Neural cell (in vitro differentiated cells): ENCODE data around the gene TRIM5. TPM values are rescaled to one million over a fixed set of nuclear protein-coding genes. Genes with fewer than 3 reads are reported as not detected.

ENCODE experiments used
- H2AFZ ChIP-seq: fragments of 200-600, 300-800 bp; sonication (generic), shearing (Covaris generic); 2 replicates; pipeline ENCODE4 v1.6.0; 2014; ENCODE audit warnings: low read depth, mild to moderate bottlenecking, antibody characterized with exemption, low read length, moderate library complexity
- H3F3A ChIP-seq: fragments of 200-600 bp; shearing (Covaris generic); 2 replicates; pipeline ENCODE4 v1.6.1; 2016; ENCODE audit warnings: mild to moderate bottlenecking, moderate library complexity, mixed read lengths, antibody characterized with exemption, low read length; ENCODE audit not compliant: insufficient read depth, poor library complexity, severe bottlenecking
- H3K27ac ChIP-seq: fragments of 200-600, 300-800 bp; sonication (generic), shearing (Covaris generic); 2 replicates; pipeline ENCODE4 v1.5.1; 2014; ENCODE audit warnings: mild to moderate bottlenecking, low read length, moderate library complexity
- H3K27me3 ChIP-seq: fragments of 300-800, 200-600 bp; sonication (generic), shearing (Covaris generic); 2 replicates; pipeline ENCODE4 v1.6.0; 2014; ENCODE audit warnings: mild to moderate bottlenecking, low read depth, low read length, moderate library complexity; ENCODE audit not compliant: insufficient read depth
- H3K36me3 ChIP-seq: fragments of 300-800, 200-600 bp; sonication (generic), shearing (Covaris generic); 2 replicates; pipeline ENCODE4 v1.5.1; 2014; ENCODE audit warnings: mild to moderate bottlenecking, antibody characterized with exemption, low read length, moderate library complexity; ENCODE audit not compliant: insufficient read depth
- H3K4me2 ChIP-seq: fragments of 300-800, 200-600 bp; sonication (generic), shearing (Covaris generic); 2 replicates; pipeline ENCODE4 v1.6.0; 2014; ENCODE audit warnings: mild to moderate bottlenecking, low read length
- H3K4me3 ChIP-seq: fragments of 300-800, 200-600 bp; sonication (generic), shearing (Covaris generic); 2 replicates; pipeline ENCODE4 v1.5.1; 2014; ENCODE audit warnings: mild to moderate bottlenecking, low read length, moderate library complexity
- H3K79me2 ChIP-seq: fragments of 200-600 bp; shearing (Covaris generic); replicated peaks from 2 replicates; pipeline ENCODE4 v1.6.0; 2014; ENCODE audit warnings: mild to moderate bottlenecking, low read length, moderate library complexity; ENCODE audit not compliant: insufficient read depth
- H3K9ac ChIP-seq: fragments of 300-800, 200-600 bp; sonication (generic), shearing (Covaris generic); 2 replicates; pipeline ENCODE4 v1.6.1; 2016; ENCODE audit warnings: mild to moderate bottlenecking, low read length, mixed read lengths
- H3K9me2 ChIP-seq: fragments of 200-600 bp; shearing (Covaris generic); 2 replicates; pipeline ENCODE4 v1.6.1; 2016; ENCODE audit warnings: mild to moderate bottlenecking, low read length, mixed read lengths; ENCODE audit not compliant: insufficient read depth
- H3K9me3 ChIP-seq: fragments of 200-600, 300-800 bp; sonication (generic), shearing (Covaris generic); 2 replicates; pipeline ENCODE4 v1.6.1; 2016; ENCODE audit warnings: mild to moderate bottlenecking, mixed run types, low read length, moderate library complexity, mixed read lengths
- H4K20me1 ChIP-seq: fragments of 200-600 bp; shearing (Covaris generic); 2 replicates; pipeline ENCODE4 v1.6.1; 2016; ENCODE audit warnings: mild to moderate bottlenecking, mixed run types; ENCODE audit not compliant: insufficient read depth
- EP300 ChIP-seq: fragments of 450-650 bp; conservative IDR thresholded peaks from 2 replicates; pipeline ENCODE4 v1.6.1; 2014; ENCODE audit warnings: antibody characterized with exemption, mild to moderate bottlenecking, moderate library complexity; ENCODE audit not compliant: poor library complexity, severe bottlenecking
- EZH2 ChIP-seq: fragments of 200-600, 300-800 bp; shearing (Covaris generic), sonication (generic); IDR thresholded peaks from 2 replicates; pipeline ENCODE4 v1.6.1; 2014; ENCODE audit warnings: antibody characterized with exemption, low read length, borderline replicate concordance, mild to moderate bottlenecking; ENCODE audit not compliant: insufficient read depth, poor library complexity, severe bottlenecking
- MXI1 ChIP-seq: fragments of 450-650 bp; conservative IDR thresholded peaks from 2 replicates; pipeline ENCODE4 v1.6.1; 2014; ENCODE audit warnings: antibody characterized with exemption, mild to moderate bottlenecking; ENCODE audit not compliant: poor library complexity, severe bottlenecking
- POLR2AphosphoS5 ChIP-seq: IDR thresholded peaks from 2 replicates; pipeline ENCODE4 v1.6.1; 2012
- RAD21 ChIP-seq: fragments of 450-650 bp; conservative IDR thresholded peaks from 2 replicates; pipeline ENCODE4 v1.6.1; 2014; ENCODE audit warnings: antibody characterized with exemption, mild to moderate bottlenecking, moderate library complexity
- SMC3 ChIP-seq: fragments of 450-650 bp; conservative IDR thresholded peaks from 2 replicates; pipeline ENCODE4 v1.6.1; 2014; ENCODE audit warnings: antibody characterized with exemption, mild to moderate bottlenecking, moderate library complexity; ENCODE audit not compliant: poor library complexity
- TAF1 ChIP-seq: IDR thresholded peaks from 2 replicates; pipeline ENCODE4 v1.6.1; 2012; ENCODE audit warnings: low read depth
- polyA plus RNA-seq: library from polyadenylated mRNA; depleted of rRNA; stranded (reverse); fragments of >200 nt; gene quantifications from 2 replicates; pipeline ENCODE4 v1.2.3, GENCODE V29; 2014
- TF ChIP-seq, protein P1 (sequence below): fragments of 450-650 bp; IDR thresholded peaks from 2 replicates; pipeline ENCODE4 v1.5.1; 2014; ENCODE audit warnings: antibody characterized with exemption, mild to moderate bottlenecking, moderate library complexity; ENCODE audit not compliant: poor library complexity, severe bottlenecking
- TF ChIP-seq, protein P2 (sequence below): IDR thresholded peaks from 2 replicates; pipeline ENCODE4 v1.6.1; 2012; ENCODE audit warnings: borderline replicate concordance

Gene TRIM5
- polyA plus RNA-seq, 1 donor from 2014 or later: 2.0 TPM

DNA sequence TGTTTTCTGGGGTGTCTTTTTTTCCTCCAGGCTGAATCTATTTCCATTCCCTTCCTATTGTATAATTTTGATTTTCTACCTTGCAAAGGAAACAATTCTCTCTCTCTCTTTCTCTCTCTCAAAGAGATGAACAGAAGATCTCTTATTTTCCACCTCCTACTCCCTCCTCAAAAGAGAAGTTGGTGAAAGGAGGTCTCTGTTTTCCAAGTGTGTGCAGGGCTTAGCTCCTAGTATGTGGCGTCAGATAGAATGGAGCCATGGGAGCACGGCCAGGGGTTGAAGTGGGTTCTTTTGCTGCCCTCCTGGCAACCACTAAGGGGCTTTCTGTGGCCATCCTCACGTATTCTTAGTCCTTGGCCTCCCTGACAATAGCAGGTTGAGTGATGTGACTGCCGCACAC, 59.6 kb downstream of the TRIM5 start:
- no peaks in the 10 kb centered on the region for H3K36me3 ChIP-seq
- H3K9me2 ChIP-seq: no peaks in the 10 kb centered on the region
- no peaks in the 10 kb centered on the region for H3K79me2 ChIP-seq
- TF ChIP-seq MXI1: no peak
- TF ChIP-seq, protein P1, sequence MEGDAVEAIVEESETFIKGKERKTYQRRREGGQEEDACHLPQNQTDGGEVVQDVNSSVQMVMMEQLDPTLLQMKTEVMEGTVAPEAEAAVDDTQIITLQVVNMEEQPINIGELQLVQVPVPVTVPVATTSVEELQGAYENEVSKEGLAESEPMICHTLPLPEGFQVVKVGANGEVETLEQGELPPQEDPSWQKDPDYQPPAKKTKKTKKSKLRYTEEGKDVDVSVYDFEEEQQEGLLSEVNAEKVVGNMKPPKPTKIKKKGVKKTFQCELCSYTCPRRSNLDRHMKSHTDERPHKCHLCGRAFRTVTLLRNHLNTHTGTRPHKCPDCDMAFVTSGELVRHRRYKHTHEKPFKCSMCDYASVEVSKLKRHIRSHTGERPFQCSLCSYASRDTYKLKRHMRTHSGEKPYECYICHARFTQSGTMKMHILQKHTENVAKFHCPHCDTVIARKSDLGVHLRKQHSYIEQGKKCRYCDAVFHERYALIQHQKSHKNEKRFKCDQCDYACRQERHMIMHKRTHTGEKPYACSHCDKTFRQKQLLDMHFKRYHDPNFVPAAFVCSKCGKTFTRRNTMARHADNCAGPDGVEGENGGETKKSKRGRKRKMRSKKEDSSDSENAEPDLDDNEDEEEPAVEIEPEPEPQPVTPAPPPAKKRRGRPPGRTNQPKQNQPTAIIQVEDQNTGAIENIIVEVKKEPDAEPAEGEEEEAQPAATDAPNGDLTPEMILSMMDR: no peak
- TF ChIP-seq, protein P2, sequence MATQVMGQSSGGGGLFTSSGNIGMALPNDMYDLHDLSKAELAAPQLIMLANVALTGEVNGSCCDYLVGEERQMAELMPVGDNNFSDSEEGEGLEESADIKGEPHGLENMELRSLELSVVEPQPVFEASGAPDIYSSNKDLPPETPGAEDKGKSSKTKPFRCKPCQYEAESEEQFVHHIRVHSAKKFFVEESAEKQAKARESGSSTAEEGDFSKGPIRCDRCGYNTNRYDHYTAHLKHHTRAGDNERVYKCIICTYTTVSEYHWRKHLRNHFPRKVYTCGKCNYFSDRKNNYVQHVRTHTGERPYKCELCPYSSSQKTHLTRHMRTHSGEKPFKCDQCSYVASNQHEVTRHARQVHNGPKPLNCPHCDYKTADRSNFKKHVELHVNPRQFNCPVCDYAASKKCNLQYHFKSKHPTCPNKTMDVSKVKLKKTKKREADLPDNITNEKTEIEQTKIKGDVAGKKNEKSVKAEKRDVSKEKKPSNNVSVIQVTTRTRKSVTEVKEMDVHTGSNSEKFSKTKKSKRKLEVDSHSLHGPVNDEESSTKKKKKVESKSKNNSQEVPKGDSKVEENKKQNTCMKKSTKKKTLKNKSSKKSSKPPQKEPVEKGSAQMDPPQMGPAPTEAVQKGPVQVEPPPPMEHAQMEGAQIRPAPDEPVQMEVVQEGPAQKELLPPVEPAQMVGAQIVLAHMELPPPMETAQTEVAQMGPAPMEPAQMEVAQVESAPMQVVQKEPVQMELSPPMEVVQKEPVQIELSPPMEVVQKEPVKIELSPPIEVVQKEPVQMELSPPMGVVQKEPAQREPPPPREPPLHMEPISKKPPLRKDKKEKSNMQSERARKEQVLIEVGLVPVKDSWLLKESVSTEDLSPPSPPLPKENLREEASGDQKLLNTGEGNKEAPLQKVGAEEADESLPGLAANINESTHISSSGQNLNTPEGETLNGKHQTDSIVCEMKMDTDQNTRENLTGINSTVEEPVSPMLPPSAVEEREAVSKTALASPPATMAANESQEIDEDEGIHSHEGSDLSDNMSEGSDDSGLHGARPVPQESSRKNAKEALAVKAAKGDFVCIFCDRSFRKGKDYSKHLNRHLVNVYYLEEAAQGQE: no peak
- no peak for TF ChIP-seq EP300
- TF ChIP-seq EZH2: no peak
- TF ChIP-seq SMC3: no peak
- TF ChIP-seq RAD21: no peak
- no peak for TF ChIP-seq POLR2AphosphoS5
- no peak for TF ChIP-seq TAF1
- H3K27me3 ChIP-seq: no peaks in the 10 kb centered on the region
- H3K9ac ChIP-seq: no peak overlapping the region
- H3K4me2 ChIP-seq: no peak overlapping the region
- H3F3A ChIP-seq: no peaks in the 10 kb centered on the region
- H3K27ac ChIP-seq: no peak overlapping the region
- no peaks in the 10 kb centered on the region for H3K9me3 ChIP-seq
- H2AFZ ChIP-seq: no peak overlapping the region
- H4K20me1 ChIP-seq: no peaks in the 10 kb centered on the region
- H3K4me3 ChIP-seq: no peak overlapping the region

DNA sequence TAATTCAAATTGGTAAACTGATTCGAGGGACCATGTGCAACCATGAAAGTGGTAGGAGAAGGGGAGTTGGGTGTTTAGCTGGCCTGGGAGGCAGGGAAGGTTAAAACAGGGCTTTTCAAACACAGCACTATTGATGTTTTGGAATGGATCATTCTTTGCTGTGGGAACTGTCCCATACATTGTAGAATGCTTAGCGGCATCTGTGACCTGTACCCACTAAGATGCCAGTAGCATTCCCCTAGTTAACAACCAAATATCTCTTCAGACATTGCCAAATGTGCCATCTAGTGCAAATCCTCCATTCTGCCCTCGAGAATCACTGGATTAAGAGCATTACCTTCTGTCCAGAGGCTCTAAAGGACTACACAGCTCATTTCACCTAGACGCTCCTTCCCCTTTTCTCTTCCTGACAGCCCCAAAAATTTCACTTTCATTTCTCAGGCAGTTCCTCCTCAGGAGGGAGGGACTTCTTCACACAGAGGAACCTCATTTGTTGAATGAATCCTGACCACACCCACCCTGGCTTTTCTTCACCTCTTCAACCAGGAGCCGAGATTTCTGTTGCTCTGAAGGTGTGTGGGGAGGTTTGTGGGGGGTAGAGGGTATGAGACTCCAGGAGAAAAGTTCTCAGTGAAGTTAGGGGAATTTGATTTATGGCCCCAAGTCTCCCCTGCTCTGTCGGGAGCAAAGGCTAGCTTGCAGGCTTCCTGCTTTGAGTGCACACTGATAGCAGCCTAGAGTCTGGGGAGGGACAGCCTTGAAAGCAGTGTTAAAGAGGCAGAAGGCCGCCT, 60.2 kb downstream of the TRIM5 start, which contains the start of gene TRIM34:
TSS of gene TRIM34 (plus strand) at position 513 of the 791 bp plus-strand sequence. CDS start 7,331 bp downstream, outside the sequence.
- TF ChIP-seq TAF1 (no peak), EZH2 (no peak), EP300 (no peak), RAD21 (no peak), MXI1 (no peak), SMC3 (no peak), POLR2AphosphoS5 (no peak)
- TF ChIP-seq, protein P2: no peak
- TF ChIP-seq, protein P1: no peak
- Histone ChIP-seq H3K4me3 (no peak within 1 kb of the TSS), H3K79me2 (no peaks in the 10 kb centered on the region), H4K20me1 (no peaks in the 10 kb centered on the region), H3K27me3 (no peaks in the 10 kb centered on the region), H3K9me2 (no peaks in the 10 kb centered on the region), H3K9me3 (no peaks in the 10 kb centered on the region), H3K9ac (no peak within 1 kb of the TSS), H3K27ac (no peak within 1 kb of the TSS), H3K4me2 (no peak within 1 kb of the TSS), H3K36me3 (no peaks in the 10 kb centered on the region), H2AFZ (no peak within 1 kb of the TSS), H3F3A (no peaks in the 10 kb centered on the region)
